ENCODE results near the gene MTF1.

The MTF1 gene

DNA sequence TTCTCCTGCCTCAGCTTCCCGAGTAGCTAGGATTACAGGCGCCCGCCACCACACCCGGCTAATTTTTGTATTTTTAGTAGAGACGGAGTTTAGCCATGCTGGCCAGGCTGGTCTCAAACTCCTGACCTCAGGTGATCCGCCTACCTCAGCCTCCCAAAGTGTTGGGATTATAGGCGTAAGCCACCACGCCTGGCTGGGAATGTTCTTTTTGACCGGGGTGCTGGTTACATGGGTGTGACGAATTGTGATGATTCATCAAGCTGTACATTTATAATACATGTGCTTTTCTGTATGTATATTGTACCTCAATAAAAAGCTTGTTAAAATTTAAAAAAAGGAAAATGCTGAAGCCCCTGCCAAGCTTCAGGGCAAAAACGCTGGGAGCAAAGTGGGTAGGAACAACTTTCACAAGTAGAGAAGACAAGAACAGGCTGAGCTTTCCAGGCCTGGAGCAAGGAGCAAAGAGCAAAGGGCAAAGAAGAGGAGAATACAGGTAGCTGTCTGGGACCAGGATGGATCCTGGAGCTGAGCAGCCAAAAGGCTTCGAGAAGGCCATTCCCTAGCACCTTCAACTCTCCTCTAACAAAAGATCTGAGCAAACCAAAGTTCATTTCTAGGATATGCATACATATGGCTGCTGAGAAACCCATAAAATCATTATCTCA lies 30.9 kb downstream of the MTF1 start:
- DNase-seq (ENCODE audit: low read depth): no peak

GRCh38 chr1:37825506-37825905 lies 33.9 kb downstream of the MTF1 start:
- no peak for DNase-seq (ENCODE audit: low read depth)

DNA sequence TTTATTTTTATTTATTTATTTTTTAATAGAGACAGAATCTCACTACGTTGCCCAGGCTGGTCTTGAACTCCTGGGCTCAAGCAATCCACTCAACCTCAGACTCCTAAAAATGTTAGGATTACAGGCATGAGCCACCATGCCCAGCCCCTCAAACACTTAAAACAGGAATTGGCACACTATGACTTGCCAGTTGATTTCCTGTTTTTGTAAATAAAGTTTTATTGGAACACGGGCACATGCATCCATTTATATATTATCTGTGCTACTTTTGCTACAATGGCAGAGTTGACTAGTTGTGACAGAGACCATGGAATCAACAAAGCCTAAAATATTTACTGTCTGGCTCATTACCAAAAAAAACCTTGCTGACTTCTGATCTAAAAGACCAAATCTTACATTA lies 35.4 kb downstream of the MTF1 start:
- no peak for DNase-seq (ENCODE audit: low read depth)

DNA sequence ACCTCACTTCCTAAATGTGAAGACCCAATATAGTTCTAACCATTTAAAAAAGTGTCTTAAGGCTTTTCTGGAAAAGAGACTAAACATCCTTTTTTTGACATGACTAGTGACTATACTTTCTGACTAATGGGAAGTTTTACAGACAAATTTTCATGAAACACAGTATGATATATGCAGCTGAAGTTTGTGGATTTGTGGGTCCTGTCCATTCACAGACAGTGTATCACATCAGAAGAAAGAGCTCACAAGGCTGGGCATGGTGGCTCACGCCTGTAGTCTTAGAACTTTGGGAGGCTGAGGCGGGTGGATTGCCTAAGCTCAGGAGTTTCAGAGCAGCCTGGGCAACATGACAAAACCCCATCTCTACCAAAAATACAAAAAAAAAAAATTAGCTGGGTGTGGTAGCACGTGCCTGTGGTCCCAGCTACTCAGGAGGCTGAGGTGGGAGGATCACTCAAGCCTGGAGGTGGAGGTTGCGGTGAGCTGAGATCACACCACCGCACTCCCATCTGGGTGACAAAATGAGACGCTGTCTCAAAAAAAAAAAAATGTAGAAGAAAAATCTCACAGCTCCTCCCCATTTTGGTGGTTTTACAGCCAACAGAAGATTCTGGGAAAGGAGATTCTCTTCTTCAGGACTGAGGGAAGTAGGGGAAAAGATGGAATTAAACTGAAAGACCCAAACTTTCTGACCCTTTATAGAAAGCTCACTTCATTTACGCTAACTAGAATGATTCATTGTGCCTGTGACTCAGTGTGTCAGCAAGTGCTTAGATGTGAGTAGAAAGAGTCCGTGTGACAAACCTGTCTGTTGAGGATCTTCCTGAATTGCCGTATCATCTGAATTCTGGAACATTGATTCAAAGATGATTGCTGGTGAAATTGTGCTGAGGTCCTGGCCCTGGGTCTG lies 36.2 kb downstream of the MTF1 start:
- no peak for DNase-seq (ENCODE audit: low read depth)

GRCh38 chr1:37821481-37821880 lies 37.9 kb downstream of the MTF1 start:
- DNase-seq (ENCODE audit: low read depth): no peak

- DNase-seq (ENCODE audit: low read depth): no peak
Observed at GRCh38 chr1:37817481-37817880, 41.9 kb downstream of the MTF1 start.

DNA sequence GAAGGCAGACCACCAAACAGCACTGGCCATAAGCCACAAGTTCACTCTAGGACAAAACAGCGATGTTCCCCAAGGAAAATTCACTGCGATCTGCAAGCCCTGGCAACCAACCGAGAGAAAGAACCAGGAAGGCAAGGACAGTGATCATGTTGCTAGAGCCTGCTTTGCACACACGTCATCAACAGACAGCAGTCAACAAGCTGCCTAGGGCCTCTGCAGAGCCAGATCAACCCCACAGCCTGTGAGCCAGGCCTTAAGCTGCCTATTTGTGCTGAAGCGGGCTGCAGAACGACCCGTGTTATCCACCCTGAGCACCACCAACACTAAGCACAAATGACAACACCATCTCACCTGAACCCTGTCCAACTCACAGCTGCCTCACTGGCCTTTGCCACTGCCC lies 45.1 kb downstream of the MTF1 start:
- no peak for DNase-seq (ENCODE audit: low read depth)

- no peak for DNase-seq (ENCODE audit: low read depth)
Observed at GRCh38 chr1:37813529-37814145, 45.8 kb downstream of the MTF1 start.

- DNase-seq (ENCODE audit: low read depth): no peak
Observed at GRCh38 chr1:37811027-37811655, 48.3 kb downstream of the MTF1 start.

DNA sequence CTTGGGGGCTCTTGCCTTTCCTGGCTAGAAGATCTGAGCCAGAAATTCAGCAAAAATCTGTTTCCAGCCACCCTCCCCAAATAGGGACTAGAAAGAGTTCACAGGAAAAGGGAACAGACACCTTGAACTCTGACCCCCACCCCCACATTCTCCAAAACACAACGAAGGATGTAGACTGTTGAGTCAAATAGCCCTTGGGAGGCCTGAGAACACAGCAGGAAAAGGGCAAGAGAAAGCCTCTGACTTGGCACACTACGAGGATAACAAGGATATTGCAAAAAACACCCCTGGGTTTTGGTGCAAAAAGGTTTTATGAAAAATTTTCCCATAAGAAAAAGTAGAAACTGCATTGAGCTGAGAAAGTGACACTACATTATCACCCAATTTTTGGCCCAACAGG lies 49.5 kb downstream of the MTF1 start:
- no peak for DNase-seq (ENCODE audit: low read depth)

GRCh38 chr1:37808369-37809319 lies 50.7 kb downstream of the MTF1 start:
- no peak for DNase-seq (ENCODE audit: low read depth)

DNA sequence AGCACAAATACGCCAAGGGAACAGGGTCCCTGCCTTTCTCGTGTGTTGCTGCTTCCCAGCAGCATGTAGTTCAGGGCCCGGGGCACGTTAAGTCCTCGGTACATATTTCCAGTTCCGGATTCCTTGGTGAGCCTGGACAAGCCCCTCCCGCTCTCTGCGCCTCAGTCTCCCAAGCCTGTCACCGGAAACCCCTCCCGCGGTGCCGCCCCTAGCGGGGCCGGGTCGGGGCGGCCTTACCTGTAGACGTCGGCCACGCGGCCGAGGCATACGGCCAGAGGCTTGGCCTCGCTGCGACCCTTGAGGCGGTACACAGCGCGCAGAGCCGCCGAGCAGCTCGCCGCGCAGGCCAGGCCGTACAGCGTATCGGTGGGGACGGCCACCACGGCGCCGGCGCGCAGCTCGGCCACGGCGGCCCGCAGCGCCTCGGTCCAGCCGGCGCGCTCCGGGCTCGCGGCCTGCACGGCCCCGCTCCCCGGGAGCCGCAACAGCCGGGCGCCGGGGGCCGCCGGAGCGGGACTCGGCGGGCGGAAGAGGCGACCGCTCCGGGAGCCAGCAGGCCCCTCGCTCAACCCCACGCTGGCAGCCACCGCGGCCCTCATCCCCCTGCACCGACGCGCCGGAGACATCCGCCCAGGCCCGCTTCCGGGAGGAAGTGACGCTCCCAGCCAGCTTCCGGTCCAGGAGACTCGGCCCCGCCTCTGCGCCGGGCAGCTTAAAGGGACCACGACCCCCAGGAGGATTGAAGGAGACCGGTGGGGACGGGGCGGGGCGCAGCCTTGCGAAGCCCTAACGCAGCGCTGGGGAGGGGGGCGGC lies 51.6 kb downstream of the MTF1 start, which contains the start of the genes C1orf122 and YRDC:
C1orf122 (plus strand) TSS at position 236 of the 814 bp plus-strand sequence. CDS start 615 bp downstream, outside the sequence.
YRDC (minus strand) TSS at position 654 of the 814 bp plus-strand sequence; CDS start at position 626, 28 bp downstream.
- DNase-seq (ENCODE audit: low read depth): peak; percentile 53

GRCh38 chr1:37807220-37807554 lies 52.2 kb downstream of the MTF1 start:
- DNase-seq (ENCODE audit: low read depth): no peak

DNA sequence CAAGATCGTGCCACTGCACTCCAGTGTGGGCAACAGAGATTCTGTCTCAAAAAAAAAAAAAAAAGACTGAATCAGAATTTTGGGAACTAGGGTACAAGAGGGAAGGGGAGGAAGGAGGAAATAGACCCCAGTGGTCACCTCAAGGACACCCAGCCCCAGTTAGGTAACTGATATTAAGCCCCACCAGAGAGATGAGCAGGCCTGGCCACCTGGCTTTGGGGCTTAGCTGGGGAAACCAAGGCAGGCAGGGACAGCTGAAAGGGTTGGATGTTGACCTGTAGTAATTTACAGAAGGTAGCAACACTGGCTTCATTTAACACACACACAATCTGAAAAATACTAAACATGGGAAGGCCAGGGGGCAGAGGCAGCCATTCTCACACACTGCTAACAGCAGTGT lies 57.0 kb downstream of the MTF1 start:
- no peak for DNase-seq (ENCODE audit: low read depth)

GRCh38 chr1:37797750-37798345 lies 61.5 kb downstream of the MTF1 start:
- DNase-seq (ENCODE audit: low read depth): peak; percentile 65

DNA sequence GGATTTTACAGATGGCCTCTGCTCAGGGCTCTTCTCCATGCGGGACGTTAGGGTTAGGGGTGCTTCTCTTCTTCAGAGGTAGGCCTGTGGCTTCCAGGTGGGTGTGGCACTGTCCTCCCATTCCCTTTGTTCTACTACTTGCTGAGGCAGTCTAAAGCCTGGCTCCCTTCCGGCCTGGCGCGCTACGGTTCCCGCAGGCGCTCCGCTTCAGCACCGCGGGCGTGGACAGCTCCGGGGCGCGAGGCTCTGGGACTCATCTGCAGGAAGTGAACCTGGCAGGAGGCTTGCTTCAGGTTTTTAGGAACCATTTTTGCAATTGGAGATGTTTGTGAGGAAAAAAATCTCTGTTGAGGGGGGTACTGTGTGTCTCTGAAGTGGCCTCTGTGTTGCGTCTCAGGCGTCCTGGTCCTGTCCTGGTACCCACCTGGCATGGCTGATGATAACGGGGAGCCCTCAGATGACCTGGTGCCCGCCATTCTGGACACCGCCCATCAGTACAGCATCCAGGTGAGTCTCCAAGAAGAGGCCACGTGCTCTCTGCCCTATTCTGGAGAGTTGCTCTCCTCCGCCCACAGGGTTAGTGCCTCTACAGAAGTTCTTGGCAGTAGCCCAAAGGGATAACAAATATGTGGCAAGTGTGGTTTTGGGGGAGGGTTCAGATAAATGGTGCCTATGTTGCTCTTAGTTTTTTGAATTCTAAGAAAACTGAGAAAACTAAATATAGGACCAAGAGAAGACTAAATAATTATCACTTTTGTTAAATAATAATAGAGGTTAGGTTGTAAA lies 63.9 kb downstream of the MTF1 start:
- no peak for DNase-seq (ENCODE audit: low read depth)

- no peak for DNase-seq (ENCODE audit: low read depth)
Observed at GRCh38 chr1:37794372-37795339, 64.7 kb downstream of the MTF1 start.

Data from non-pigmented ciliary epithelial cell (primary cell).